ENCODE measurements around the gene NFKBIL1.

- TF ChIP-seq POLR2A (IDR thresholded peaks at IDR 0.05; ENCODE audit: low read depth, low read length) = no peak
- TF ChIP-seq TAF1 (IDR thresholded peaks at IDR 0.05; ENCODE audit: low read depth, low read length) = no peak
- TF ChIP-seq SPI1 (IDR thresholded peaks at IDR 0.05; ENCODE audit: low read depth, low read length) = no peak
These were observed 1.1 kb downstream of the NFKBIL1 start for GRCh38 chr6:31548544-31548873.

All from GM12891 (cell line).